ENCODE results near the gene CACNA2D3.

GRCh38 chr3:54337846-54338245 lies 215.5 kb downstream of the CACNA2D3 start:
- TF ChIP-seq POLR2A (IDR thresholded peaks at IDR 0.05) (no peak), CTCF (IDR thresholded peaks at IDR 0.05) (no peak)

Data from uterus (tissue), 2 donors.